Caco-2 (cell line): ENCODE measurements around the gene EXTL1. TPM values are rescaled to one million over a fixed set of nuclear protein-coding genes. Genes with fewer than 3 reads are reported as not detected.

Experiments
- Bru-seq: library from RNA; stranded (reverse); fragments of 400-500 nt; gene quantifications from one replicate; lab custom pipeline; 2021; lab: Mats Ljungman, UMichigan
- BruChase-seq, 2 experiments: library from RNA; stranded (reverse); fragments of 400-500 nt; gene quantifications; one replicate each; lab custom pipeline; 2021; lab: Mats Ljungman, UMichigan
- BruUV-seq: library from RNA; stranded (reverse); fragments of 400-500 nt; replicated peaks from 2 replicates; lab custom pipeline; 2021; lab: Mats Ljungman, UMichigan
- CTCF ChIA-PET: fragments of 300-600 bp; sonication (Branson Sonifier 250); formaldehyde crosslinking; loops from one replicate; lab custom pipeline; 2022; ENCODE audit warnings: antibody characterized with exemption; lab: Charles Lee
- POLR2A ChIA-PET: fragments of 300-600 bp; sonication (Branson Sonifier 250); formaldehyde crosslinking; loops from one replicate; lab custom pipeline; 2022; ENCODE audit warnings: antibody characterized with exemption; lab: Charles Lee
- DNase-seq, 2 experiments: peaks; one replicate each; pipeline versions ENCODE4 v3.0.0 to v3.0.0-alpha.2; 2020 to 2022
- H3K27me3 ChIP-seq: replicated peaks from 2 replicates; pipeline ENCODE4 v1.6.0; 2011; ENCODE audit warnings: low read length; ENCODE audit not compliant: control insufficient read depth, insufficient read depth
- H3K36me3 ChIP-seq: 2 replicates; pipeline ENCODE4 v1.5.1; 2011; ENCODE audit warnings: low read length; ENCODE audit not compliant: control insufficient read depth, insufficient read depth
- H3K4me1 ChIP-seq: fragments of 250-450 bp; sonication (Bioruptor Pico); 2 replicates; pipeline ENCODE4 v1.5.1; 2020; ENCODE audit warnings: mild to moderate bottlenecking
- H3K4me3 ChIP-seq: 2 replicates; pipeline ENCODE4 v1.5.1; 2011; ENCODE audit warnings: low read depth, mild to moderate bottlenecking, control low read depth, low read length
- H3K9me3 ChIP-seq: fragments of 250-450 bp; sonication (Bioruptor Pico); 2 replicates; pipeline ENCODE4 v1.5.1; 2020; ENCODE audit warnings: mild to moderate bottlenecking, moderate library complexity
- H3K27ac Mint-ChIP-seq: one replicate; pipeline ENCODE4 v1.8.0; 2022; ENCODE audit warnings: mixed read lengths; ENCODE audit not compliant: unreplicated experiment
- H3K27me3 Mint-ChIP-seq: one replicate; pipeline ENCODE4 v1.8.0; 2022; ENCODE audit warnings: mixed read lengths; ENCODE audit not compliant: insufficient read depth, unreplicated experiment
- H3K36me3 Mint-ChIP-seq: one replicate; pipeline ENCODE4 v1.8.0; 2022; ENCODE audit warnings: mild to moderate bottlenecking, mixed read lengths; ENCODE audit not compliant: insufficient read depth, unreplicated experiment
- H3K4me1 Mint-ChIP-seq: one replicate; pipeline ENCODE4 v1.8.0; 2022; ENCODE audit warnings: low read depth, mixed read lengths; ENCODE audit not compliant: unreplicated experiment
- H3K4me3 Mint-ChIP-seq: one replicate; pipeline ENCODE4 v1.8.0; 2022; ENCODE audit warnings: mild to moderate bottlenecking, moderate library complexity, mixed read lengths; ENCODE audit not compliant: unreplicated experiment
- H3K9me3 Mint-ChIP-seq: one replicate; pipeline ENCODE4 v1.8.0; 2022; ENCODE audit warnings: mixed read lengths; ENCODE audit not compliant: unreplicated experiment
- CTCF ChIP-seq, 2 experiments: fragments of 200-600 bp in 1 of 2; IDR thresholded peaks; 1 replicate in 1 of 2; 2 replicates in 1 of 2; pipeline versions ENCODE4 v1.5.1 to v1.8.0; 2011 to 2022; ENCODE audit warnings: antibody characterized with exemption in 1 of 2, control low read depth in 1 of 2, inconsistent platforms in 1 of 2, low read depth in 1 of 2, low read length in 1 of 2, mild to moderate bottlenecking in 1 of 2, moderate library complexity in 1 of 2; ENCODE audit not compliant: insufficient read depth in 1 of 2, severe bottlenecking in 1 of 2, unreplicated experiment in 1 of 2
- intact Hi-C: fragments of 100-400 bp; cut with micrococcal nuclease; formaldehyde crosslinking; loops from one replicate; pipeline ENCODE4 v1.10.0; 2022; ENCODE audit not compliant: unreplicated experiment
- long read RNA-seq: library from polyadenylated mRNA; stranded (forward); transcript quantifications from one replicate; pipeline ENCODE4 v2.0.0, GENCODE V29; 2022
- total RNA-seq: library from RNA; stranded (reverse); gene quantifications from 2 replicates; pipeline ENCODE4 v1.2.3, GENCODE V29; 2022

Gene EXTL1
- 0.09 and 0.34 TPM in 2 replicates for total RNA-seq
- Bru-seq, nascent RNA: percentile 5 among the genes with signal in this experiment
- percentile 14 among the genes with signal in this experiment for BruChase-seq, experiment 1, labeled RNA remaining after a 2-hour chase
- percentile 12 among the genes with signal in this experiment for BruChase-seq, experiment 2, labeled RNA remaining after a 6-hour chase
- long read RNA-seq: 0 reads

- H3K36me3 Mint-ChIP-seq: no peaks in the 10 kb centered on the region
- no peaks in the 10 kb centered on the region for H3K9me3 Mint-ChIP-seq
- Histone ChIP-seq H3K4me1 (no peaks in the 10 kb centered on the region), H3K36me3 (no peaks in the 10 kb centered on the region), H3K4me3 (no peak within 1 kb of the TSS), H3K27me3 (no peaks in the 10 kb centered on the region), H3K9me3 (no peaks in the 10 kb centered on the region)
- H3K4me3 Mint-ChIP-seq: peak within 1 kb of the TSS; percentile 25
- TF ChIP-seq CTCF (IDR thresholded peaks at IDR 0.05; ENCODE audit: insufficient read depth in 1 of 2, low read depth in 1 of 2, low read length in 1 of 2, severe bottlenecking in 1 of 2, unreplicated experiment in 1 of 2): no peak
- intact Hi-C loops: no loop called here
- peak; percentile 34 to 49 for DNase-seq
- CTCF ChIA-PET: interaction anchor here (1.0 kb wide), 1 partner anchor 123 kb away, joined by 6 read pairs; no protein-coding TSS in a partner anchor
- H3K27ac Mint-ChIP-seq: no peak within 1 kb of the TSS
- no TSS peak for BruUV-seq
- H3K4me1 Mint-ChIP-seq: peaks cover 7% of the 10 kb centered on the region
- POLR2A ChIA-PET: no interaction called here
- H3K27me3 Mint-ChIP-seq: no peaks in the 10 kb centered on the region
These were observed at the start of gene EXTL1 for GRCh38 chr1:26021647-26022403. Gene EXTL1, plus strand, starts transcription at chr1:26021775. Its CDS starts 872 bp downstream, at chr1:26022647.

GRCh38 chr1:25971811-25972180 lies 49.8 kb upstream of the EXTL1 start:
- Histone ChIP-seq H3K4me3 (no peak overlapping the region), H3K4me1 (no peaks in the 10 kb centered on the region), H3K36me3 (peaks cover 1% of the 10 kb centered on the region; the same call in 1 of the 2 replicates), H3K9me3 (no peaks in the 10 kb centered on the region), H3K27me3 (no peaks in the 10 kb centered on the region)
- Mint-ChIP-seq H3K27me3 (no peaks in the 10 kb centered on the region), H3K4me3 (no peak overlapping the region), H3K9me3 (no peaks in the 10 kb centered on the region), H3K27ac (no peak overlapping the region), H3K36me3 (peaks cover 14% of the 10 kb centered on the region), H3K4me1 (no peaks in the 10 kb centered on the region)
- ChIA-PET CTCF (interaction anchor here (1.0 kb wide), 1 partner anchor 77 kb away, joined by 6 read pairs; no protein-coding TSS in a partner anchor), POLR2A (no interaction called here)
- intact Hi-C loops: no loop called here
- no TSS peak for BruUV-seq
- TF ChIP-seq CTCF (IDR thresholded peaks at IDR 0.05; ENCODE audit: insufficient read depth in 1 of 2, low read depth in 1 of 2, low read length in 1 of 2, severe bottlenecking in 1 of 2, unreplicated experiment in 1 of 2): no peak
- no peak for DNase-seq

- Mint-ChIP-seq H3K4me3 (no peak overlapping the region), H3K27ac (no peak overlapping the region), H3K36me3 (peaks cover 7% of the 10 kb centered on the region), H3K27me3 (no peaks in the 10 kb centered on the region), H3K9me3 (no peaks in the 10 kb centered on the region), H3K4me1 (no peaks in the 10 kb centered on the region)
- Histone ChIP-seq H3K36me3 (0 out of 2 replicates have a peak, but pooled peaks cover 1% of the 10 kb centered on the region), H3K4me3 (no peak overlapping the region), H3K27me3 (no peaks in the 10 kb centered on the region), H3K9me3 (no peaks in the 10 kb centered on the region), H3K4me1 (no peaks in the 10 kb centered on the region)
- TF ChIP-seq CTCF (IDR thresholded peaks at IDR 0.05; ENCODE audit: insufficient read depth in 1 of 2, low read depth in 1 of 2, low read length in 1 of 2, severe bottlenecking in 1 of 2, unreplicated experiment in 1 of 2): no peak
- intact Hi-C loops: no loop called here
- no TSS peak for BruUV-seq
- ChIA-PET CTCF (interaction anchor here (0.8 kb wide), 1 partner anchor 78 kb away, joined by 3 read pairs; no protein-coding TSS in a partner anchor), POLR2A (no interaction called here)
- DNase-seq: no peak
These were observed 47.8 kb upstream of the EXTL1 start for GRCh38 chr1:25973610-25974321.
